SK-N-SH (cell line): ENCODE data around the gene RFTN1. TPM values are rescaled to one million over a fixed set of nuclear protein-coding genes. Genes with fewer than 3 reads are reported as not detected.

ENCODE experiments used
- CTCF ChIA-PET: fragments of 300-600, 350-600 bp; formaldehyde crosslinking; extraction: SDS; loops from one replicate; lab custom pipeline; 2021; lab: Yijun Ruan, JAX
- POLR2A ChIA-PET: fragments of 350-600 bp; sonication (Branson Sonifier 250); formaldehyde crosslinking; extraction: SDS; loops from one replicate; lab custom pipeline; 2020; ENCODE audit warnings: antibody characterized with exemption, inconsistent platforms; lab: Yijun Ruan, JAX
- DNase-seq: peaks from one replicate; pipeline ENCODE4 v3.0.0; 2012
- H2AFZ ChIP-seq: fragments of 200-600 bp; sonication (generic); 2 replicates; pipeline ENCODE4 v1.8.1; 2016; ENCODE audit warnings: antibody characterized with exemption, mild to moderate bottlenecking, low read depth
- H3F3A ChIP-seq: fragments of 200-600 bp; sonication (generic); replicated peaks from 2 replicates; pipeline ENCODE3; 2016; ENCODE audit warnings: antibody characterized with exemption, mild to moderate bottlenecking; ENCODE audit not compliant: insufficient read depth
- H3K27ac ChIP-seq, 2 experiments: fragments of 200-500 bp in 1 of 2; fragments of 200-600 bp in 1 of 2; sonication (Bioruptor generic) in 1 of 2; sonication (generic), shearing (Covaris generic) in 1 of 2; 2 replicates each; pipeline versions ENCODE4 v1.5.1 to v1.6.1; 2014 to 2016; ENCODE audit warnings: low read depth in 2 of 2, inconsistent platforms in 1 of 2, low read length in 1 of 2, mild to moderate bottlenecking in 1 of 2, mixed read lengths in 1 of 2
- H3K27me3 ChIP-seq: fragments of 200-600 bp; sonication (generic), shearing (Covaris generic); 2 replicates; pipeline ENCODE4 v1.6.1; 2016; ENCODE audit warnings: mixed run types; ENCODE audit not compliant: insufficient read depth
- H3K36me3 ChIP-seq, 2 experiments: fragments of 200-500 bp in 1 of 2; fragments of 200-600 bp in 1 of 2; sonication (Bioruptor generic) in 1 of 2; sonication (generic) in 1 of 2; replicated peaks in 1 of 2; 2 replicates each; pipeline versions ENCODE3 to v1.5.1; 2014 to 2016; ENCODE audit warnings: low read length in 1 of 2, mild to moderate bottlenecking in 1 of 2; ENCODE audit not compliant: insufficient read depth in 2 of 2, control insufficient read depth in 1 of 2
- H3K4me1 ChIP-seq, 2 experiments: fragments of 200-500 bp in 1 of 2; fragments of 200-600 bp in 1 of 2; sonication (Bioruptor generic) in 1 of 2; sonication (generic), shearing (Covaris generic) in 1 of 2; 2 replicates each; pipeline versions ENCODE4 v1.5.1 to v1.6.1; 2014 to 2016; ENCODE audit warnings: low read depth in 1 of 2, low read length in 1 of 2, mixed run types in 1 of 2; ENCODE audit not compliant: insufficient read depth in 2 of 2, control insufficient read depth in 1 of 2
- H3K4me2 ChIP-seq: fragments of 200-600 bp; sonication (generic), shearing (Covaris generic); 2 replicates; pipeline ENCODE4 v1.6.1; 2017; ENCODE audit warnings: mixed run types
- H3K4me3 ChIP-seq, 2 experiments: fragments of 200-500 bp in 1 of 2; fragments of 200-600 bp in 1 of 2; sonication (Bioruptor generic) in 1 of 2; sonication (generic), shearing (Covaris generic) in 1 of 2; 2 replicates each; pipeline versions ENCODE4 v1.5.1 to v1.8.1; 2014 to 2016; ENCODE audit warnings: low read depth in 2 of 2, inconsistent platforms in 1 of 2, low read length in 1 of 2, mild to moderate bottlenecking in 1 of 2, mixed read lengths in 1 of 2, moderate library complexity in 1 of 2
- H3K79me2 ChIP-seq: fragments of 200-600 bp; sonication (generic); 2 replicates; pipeline ENCODE4 v1.8.1; 2017; ENCODE audit warnings: mild to moderate bottlenecking; ENCODE audit not compliant: insufficient read depth
- H3K9ac ChIP-seq: fragments of 200-600 bp; sonication (generic); 2 replicates; pipeline ENCODE4 v1.6.1; 2017; ENCODE audit warnings: mixed run types
- H3K9me2 ChIP-seq: fragments of 200-600 bp; sonication (generic); 2 replicates; pipeline ENCODE4 v1.6.1; 2017; ENCODE audit warnings: mixed run types
- H3K9me3 ChIP-seq: fragments of 200-600 bp; sonication (generic); 2 replicates; pipeline ENCODE4 v1.6.1; 2017; ENCODE audit warnings: mixed run types, mild to moderate bottlenecking, moderate library complexity
- H4K20me1 ChIP-seq: fragments of 200-600 bp; sonication (generic); 2 replicates; pipeline ENCODE4 v1.6.1; 2017; ENCODE audit warnings: mild to moderate bottlenecking, mixed run types; ENCODE audit not compliant: insufficient read depth
- CHD2 ChIP-seq: fragments of 150-350 bp; IDR thresholded peaks from 2 replicates; pipeline ENCODE4 v1.6.1; 2018; ENCODE audit warnings: low read length; ENCODE audit not compliant: partially characterized antibody
- ELF1 ChIP-seq: IDR thresholded peaks from 2 replicates; pipeline ENCODE4 v1.4.0; 2012
- EP300 ChIP-seq, 2 experiments: IDR thresholded peaks; 2 replicates each; pipeline versions ENCODE4 v1.4.0 to v1.6.1; 2012; ENCODE audit warnings: borderline replicate concordance in 1 of 2, low read depth in 1 of 2, low read length in 1 of 2
- GATA2 ChIP-seq: sonication (generic); formaldehyde crosslinking; IDR thresholded peaks from 2 replicates; pipeline ENCODE4 v1.5.0; 2020; ENCODE audit warnings: mild to moderate bottlenecking, missing genetic modification reagents
- JUND ChIP-seq: IDR thresholded peaks from 2 replicates; pipeline ENCODE4 v1.4.0; 2012
- MEF2A ChIP-seq: IDR thresholded peaks from 2 replicates; pipeline ENCODE4 v1.4.0; 2012; ENCODE audit warnings: low read depth, borderline replicate concordance
- RCOR1 ChIP-seq: fragments of 150-350 bp; IDR thresholded peaks from 2 replicates; pipeline ENCODE4 v1.6.1; 2017; ENCODE audit warnings: antibody characterized with exemption, low read length
- SIN3A ChIP-seq: IDR thresholded peaks from 2 replicates; pipeline ENCODE4 v1.6.1; 2012; ENCODE audit warnings: low read depth, mild to moderate bottlenecking, low read length, moderate library complexity, borderline replicate concordance
- TEAD4 ChIP-seq: IDR thresholded peaks from 2 replicates; pipeline ENCODE4 v1.4.0; 2012; ENCODE audit warnings: mild to moderate bottlenecking, borderline replicate concordance; ENCODE audit not compliant: insufficient read depth
- YY1 ChIP-seq: IDR thresholded peaks from 2 replicates; pipeline ENCODE4 v1.4.0; 2012; ENCODE audit warnings: low read depth, mild to moderate bottlenecking
- WGBS: methylation state at CpG from one replicate; pipeline ENCODE4 v1.1.6; 2017; ENCODE audit warnings: low lambda C conversion rate; 5-methylcytosine and 5-hydroxymethylcytosine counted together
- polyA plus RNA-seq, 3 experiments: library from polyadenylated mRNA; depleted of rRNA; stranded (reverse); fragments of >200 nt; gene quantifications; 2 replicates each; pipeline ENCODE4 v1.2.3, GENCODE V29; 2012
- TF ChIP-seq, protein P1 (sequence below): fragments of 150-350 bp; IDR thresholded peaks from 2 replicates; pipeline ENCODE4 v1.6.1; 2017; ENCODE audit warnings: antibody characterized with exemption, low read length, low read depth, borderline replicate concordance
- TF ChIP-seq, protein P2 (sequence below): IDR thresholded peaks from 2 replicates; pipeline ENCODE4 v1.4.0; 2012; ENCODE audit warnings: low read depth, borderline replicate concordance
- TF ChIP-seq, protein P3 (sequence below): IDR thresholded peaks from 2 replicates; pipeline ENCODE4 v1.4.0; 2012; ENCODE audit warnings: low read depth, borderline replicate concordance

The RFTN1 gene
- polyA plus RNA-seq, 1 of the 3 experiments (the other 2 are of a cell fraction), result 21.2 TPM

DNA sequence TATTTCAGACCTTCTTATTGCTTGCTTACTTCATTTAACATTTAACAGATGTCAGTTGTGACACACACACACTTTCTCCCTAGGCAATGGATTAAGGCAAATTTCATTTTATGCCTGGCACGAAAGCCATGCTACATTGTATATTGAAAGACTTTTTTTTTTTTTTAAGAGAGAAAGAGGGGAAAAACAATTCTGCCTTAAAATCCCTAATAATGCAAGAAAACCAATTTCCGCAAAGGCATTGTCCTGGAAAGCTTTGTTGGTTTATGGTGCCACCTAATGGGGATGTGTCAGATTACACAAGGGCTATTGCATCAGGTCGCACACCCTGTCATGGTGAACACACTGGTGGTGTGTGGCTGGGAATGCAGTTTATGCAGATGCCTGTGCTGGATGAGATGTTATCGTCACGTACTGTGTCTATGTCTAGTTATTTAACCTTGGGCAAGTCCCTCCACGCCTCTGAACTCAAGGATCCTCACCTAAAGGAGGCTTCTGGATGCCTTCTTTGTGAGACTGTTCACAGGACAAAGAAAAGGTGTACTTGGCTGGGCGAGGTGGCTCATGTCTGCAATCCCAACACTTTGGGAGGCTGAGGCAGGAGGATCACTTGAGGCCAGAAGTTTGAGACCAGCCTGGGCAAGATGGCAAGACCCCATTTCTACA lies 37.3 kb upstream of the RFTN1 start (continued):
- TF ChIP-seq TEAD4, result no peak
- TF ChIP-seq MEF2A, result no peak
- TF ChIP-seq, protein P1, sequence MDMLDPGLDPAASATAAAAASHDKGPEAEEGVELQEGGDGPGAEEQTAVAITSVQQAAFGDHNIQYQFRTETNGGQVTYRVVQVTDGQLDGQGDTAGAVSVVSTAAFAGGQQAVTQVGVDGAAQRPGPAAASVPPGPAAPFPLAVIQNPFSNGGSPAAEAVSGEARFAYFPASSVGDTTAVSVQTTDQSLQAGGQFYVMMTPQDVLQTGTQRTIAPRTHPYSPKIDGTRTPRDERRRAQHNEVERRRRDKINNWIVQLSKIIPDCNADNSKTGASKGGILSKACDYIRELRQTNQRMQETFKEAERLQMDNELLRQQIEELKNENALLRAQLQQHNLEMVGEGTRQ, result no peak
- TF ChIP-seq, protein P2, sequence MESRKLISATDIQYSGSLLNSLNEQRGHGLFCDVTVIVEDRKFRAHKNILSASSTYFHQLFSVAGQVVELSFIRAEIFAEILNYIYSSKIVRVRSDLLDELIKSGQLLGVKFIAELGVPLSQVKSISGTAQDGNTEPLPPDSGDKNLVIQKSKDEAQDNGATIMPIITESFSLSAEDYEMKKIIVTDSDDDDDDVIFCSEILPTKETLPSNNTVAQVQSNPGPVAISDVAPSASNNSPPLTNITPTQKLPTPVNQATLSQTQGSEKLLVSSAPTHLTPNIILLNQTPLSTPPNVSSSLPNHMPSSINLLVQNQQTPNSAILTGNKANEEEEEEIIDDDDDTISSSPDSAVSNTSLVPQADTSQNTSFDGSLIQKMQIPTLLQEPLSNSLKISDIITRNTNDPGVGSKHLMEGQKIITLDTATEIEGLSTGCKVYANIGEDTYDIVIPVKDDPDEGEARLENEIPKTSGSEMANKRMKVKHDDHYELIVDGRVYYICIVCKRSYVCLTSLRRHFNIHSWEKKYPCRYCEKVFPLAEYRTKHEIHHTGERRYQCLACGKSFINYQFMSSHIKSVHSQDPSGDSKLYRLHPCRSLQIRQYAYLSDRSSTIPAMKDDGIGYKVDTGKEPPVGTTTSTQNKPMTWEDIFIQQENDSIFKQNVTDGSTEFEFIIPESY, result no peak
- TF ChIP-seq JUND, result no peak
- TF ChIP-seq EP300 (IDR thresholded peaks at IDR 0.05; ENCODE audit: borderline replicate concordance in 1 of 2, low read depth in 1 of 2, low read length in 1 of 2), result 0 out of 4 replicates have a peak, but pooled peaks of 1 of the 2 experiments have one; percentile 5
- peak; percentile 73 for TF ChIP-seq GATA2
- no peak for TF ChIP-seq ELF1

DNA sequence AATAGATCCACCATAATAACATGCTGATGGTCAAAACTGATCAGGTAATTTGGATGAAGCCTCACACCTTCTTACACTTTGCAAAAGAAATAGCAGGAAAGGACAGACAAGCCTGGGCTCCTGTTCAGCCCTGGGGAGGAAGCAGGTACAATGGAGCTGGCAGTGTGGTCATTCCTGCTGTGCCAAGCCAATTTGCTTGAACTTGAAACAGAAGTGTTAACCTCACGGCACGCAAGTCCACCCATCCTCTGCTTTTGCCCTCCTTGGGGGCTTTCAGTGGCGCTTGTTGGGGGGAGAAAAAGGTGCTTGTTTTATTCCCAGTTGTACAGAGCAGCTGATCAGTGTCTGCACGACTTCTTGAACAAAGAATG lies 36.8 kb upstream of the RFTN1 start:
- peak overlapping the region in 1 of 2 experiments; percentile 90; a peak in 2 of 4 replicates for H3K27ac ChIP-seq
- H3K4me2 ChIP-seq, result peak overlapping the region; percentile 11; the same call in 1 of the 2 replicates
- peak overlapping the region; percentile 51; the same call in 1 of the 2 replicates for H2AFZ ChIP-seq
- DNase-seq, result no peak
- H3K36me3 ChIP-seq, result no peaks in the 10 kb centered on the region
- H3K4me1 ChIP-seq, result peaks cover 0 to 7% of the 10 kb centered on the region in 2 experiments; a peak in 2 of 4 replicates
- no peak overlapping the region for H3K9ac ChIP-seq
- no peaks in the 10 kb centered on the region for H3K9me2 ChIP-seq
- POLR2A ChIA-PET, result interaction anchor here (1.3 to 1.8 kb wide), 2 partner anchors 34 to 260 kb away, joined by 3 to 13 read pairs; no protein-coding TSS in a partner anchor
- H3K9me3 ChIP-seq, result no peaks in the 10 kb centered on the region
- CTCF ChIA-PET, result interaction anchor here (0.6 to 3.2 kb wide), 32 partner anchors 12 to 1563 kb away, joined by 3 to 88 read pairs (median 5); partner anchors contain the start of genes GALNT15 and RFTN1
- no peak overlapping the region for H3K4me3 ChIP-seq
- 50% methylated on average over 4 of the region's 4 CpGs for WGBS
- H3F3A ChIP-seq, result no peaks in the 10 kb centered on the region
- TF ChIP-seq, protein P3, sequence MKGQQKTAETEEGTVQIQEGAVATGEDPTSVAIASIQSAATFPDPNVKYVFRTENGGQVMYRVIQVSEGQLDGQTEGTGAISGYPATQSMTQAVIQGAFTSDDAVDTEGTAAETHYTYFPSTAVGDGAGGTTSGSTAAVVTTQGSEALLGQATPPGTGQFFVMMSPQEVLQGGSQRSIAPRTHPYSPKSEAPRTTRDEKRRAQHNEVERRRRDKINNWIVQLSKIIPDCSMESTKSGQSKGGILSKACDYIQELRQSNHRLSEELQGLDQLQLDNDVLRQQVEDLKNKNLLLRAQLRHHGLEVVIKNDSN, result no peak
- TF ChIP-seq YY1 (no peak), CHD2 (no peak), RCOR1 (no peak), TEAD4 (no peak), EP300 (IDR thresholded peaks at IDR 0.05; ENCODE audit: borderline replicate concordance in 1 of 2, low read depth in 1 of 2, low read length in 1 of 2) (no peak), SIN3A (no peak)
- TF ChIP-seq, protein P2, result no peak
- TF ChIP-seq, all 33 proteins: peak for 0
- Histone ChIP-seq H3K27me3 (no peaks in the 10 kb centered on the region), H4K20me1 (no peaks in the 10 kb centered on the region), H3K79me2 (no peaks in the 10 kb centered on the region)
